ENCODE results near the gene VANGL2.

VANGL2 gene

GRCh38 chr1:160405331-160405877, 5.0 kb downstream of the VANGL2 start:
- in situ Hi-C loops (cut with HindIII; ENCODE audit: low sequenced_read_pairs), result no loop called here

- in situ Hi-C loops (cut with HindIII; ENCODE audit: low sequenced_read_pairs), result no loop called here
Measured at GRCh38 chr1:160406131-160406968, 6.0 kb downstream of the VANGL2 start.

- in situ Hi-C loops (cut with HindIII; ENCODE audit: low sequenced_read_pairs), result no loop called here
Measured at GRCh38 chr1:160407839-160408801, 7.8 kb downstream of the VANGL2 start.

- in situ Hi-C loops (cut with HindIII; ENCODE audit: low sequenced_read_pairs), result no loop called here
Measured at GRCh38 chr1:160408864-160409263, 8.5 kb downstream of the VANGL2 start.

GRCh38 chr1:160409486-160409885, 9.1 kb downstream of the VANGL2 start:
- in situ Hi-C loops (cut with HindIII; ENCODE audit: low sequenced_read_pairs), result no loop called here

- in situ Hi-C loops (cut with HindIII; ENCODE audit: low sequenced_read_pairs), result no loop called here
Measured at GRCh38 chr1:160410406-160411005, 10.1 kb downstream of the VANGL2 start.

GRCh38 chr1:160411271-160412027, 11.1 kb downstream of the VANGL2 start:
- in situ Hi-C loops (cut with HindIII; ENCODE audit: low sequenced_read_pairs), result no loop called here

GRCh38 chr1:160412028-160412362, 11.6 kb downstream of the VANGL2 start:
- in situ Hi-C loops (cut with HindIII; ENCODE audit: low sequenced_read_pairs), result no loop called here

GRCh38 chr1:160413716-160414115, 13.4 kb downstream of the VANGL2 start:
- in situ Hi-C loops (cut with HindIII; ENCODE audit: low sequenced_read_pairs), result no loop called here

GRCh38 chr1:160414881-160415280, 14.5 kb downstream of the VANGL2 start:
- in situ Hi-C loops (cut with HindIII; ENCODE audit: low sequenced_read_pairs), result no loop called here

GRCh38 chr1:160415696-160416290, 15.4 kb downstream of the VANGL2 start:
- in situ Hi-C loops (cut with HindIII; ENCODE audit: low sequenced_read_pairs), result no loop called here

GRCh38 chr1:160416369-160416768, 16.0 kb downstream of the VANGL2 start:
- in situ Hi-C loops (cut with HindIII; ENCODE audit: low sequenced_read_pairs), result no loop called here

- in situ Hi-C loops (cut with HindIII; ENCODE audit: low sequenced_read_pairs), result no loop called here
Measured at GRCh38 chr1:160418483-160418882, 18.1 kb downstream of the VANGL2 start.

- in situ Hi-C loops (cut with HindIII; ENCODE audit: low sequenced_read_pairs), result no loop called here
Measured at GRCh38 chr1:160419150-160419837, 18.9 kb downstream of the VANGL2 start.

- in situ Hi-C loops (cut with HindIII; ENCODE audit: low sequenced_read_pairs), result no loop called here
Measured at GRCh38 chr1:160419838-160420169, 19.4 kb downstream of the VANGL2 start.

GRCh38 chr1:160420881-160421842, 20.8 kb downstream of the VANGL2 start:
- in situ Hi-C loops (cut with HindIII; ENCODE audit: low sequenced_read_pairs), result no loop called here

GRCh38 chr1:160421881-160422280, 21.5 kb downstream of the VANGL2 start:
- in situ Hi-C loops (cut with HindIII; ENCODE audit: low sequenced_read_pairs), result no loop called here

GRCh38 chr1:160423966-160424365, 23.6 kb downstream of the VANGL2 start:
- in situ Hi-C loops (cut with HindIII; ENCODE audit: low sequenced_read_pairs), result no loop called here
